GM12872 (cell line): ENCODE results near the gene SAXO2.

Source experiments
- CTCF ChIP-seq: IDR thresholded peaks from 3 replicates; pipeline ENCODE4 v1.5.1; 2011; ENCODE audit warnings: low read depth, mild to moderate bottlenecking, low read length, moderate library complexity; ENCODE audit not compliant: insufficient read depth

The SAXO2 gene

GRCh38 chr15:82298520-82298919 lies 35.9 kb downstream of the SAXO2 start:
- TF ChIP-seq CTCF: no peak

- no peak for TF ChIP-seq CTCF
These were observed 38.3 kb downstream of the SAXO2 start for GRCh38 chr15:82300883-82301282.

GRCh38 chr15:82301296-82302016 lies 38.8 kb downstream of the SAXO2 start:
- no peak for TF ChIP-seq CTCF

GRCh38 chr15:82303956-82304777 lies 41.5 kb downstream of the SAXO2 start:
- no peak for TF ChIP-seq CTCF

GRCh38 chr15:82304778-82305090 lies 42.1 kb downstream of the SAXO2 start:
- TF ChIP-seq CTCF: no peak

GRCh38 chr15:82305621-82306048 lies 43.0 kb downstream of the SAXO2 start:
- no peak for TF ChIP-seq CTCF

- TF ChIP-seq CTCF: no peak
These were observed 44.4 kb downstream of the SAXO2 start for GRCh38 chr15:82306791-82307713.
